Activated CD8-positive, alpha-beta memory T cell treated with anti-CD3 and anti-CD28 coated beads, Interleukin-2, amount 50 U/mL, for 24 hours (primary cell): ENCODE results near the gene GSG1L2.

Experiments
- DNase-seq: peaks from one replicate; pipeline ENCODE4 v3.0.0-alpha.2; 2020; ENCODE audit errors: extremely low read depth

The GSG1L2 gene

GRCh38 chr17:9824797-9825338 lies 3.0 kb upstream of the GSG1L2 start:
- no peak for DNase-seq

GRCh38 chr17:9824094-9824493 lies 2.2 kb upstream of the GSG1L2 start:
- DNase-seq, result no peak

GRCh38 chr17:9820448-9820847 lies 1.4 kb downstream of the GSG1L2 start:
- DNase-seq, result no peak

DNA sequence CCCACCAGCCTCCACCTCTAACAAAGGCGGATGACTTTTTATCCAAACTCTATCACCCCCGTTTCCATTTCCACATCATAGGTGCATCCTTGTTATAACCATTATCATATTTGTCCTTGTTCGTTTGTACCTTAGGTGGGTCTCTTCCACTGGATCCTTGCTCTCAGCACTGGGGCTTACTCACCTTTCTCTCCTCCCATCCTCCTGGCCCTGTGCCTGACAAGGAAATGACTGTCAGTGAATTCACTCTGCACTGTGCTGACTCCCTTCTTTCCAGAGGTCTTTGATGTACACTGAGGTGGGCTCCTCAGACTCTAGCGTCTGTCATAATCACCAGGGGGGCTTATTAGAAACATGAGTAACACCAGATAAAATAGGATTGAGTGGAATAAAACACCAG lies 3.1 kb downstream of the GSG1L2 start:
- no peak for DNase-seq

- no peak for DNase-seq
Measured at GRCh38 chr17:9817086-9817485, 4.8 kb downstream of the GSG1L2 start.

DNA sequence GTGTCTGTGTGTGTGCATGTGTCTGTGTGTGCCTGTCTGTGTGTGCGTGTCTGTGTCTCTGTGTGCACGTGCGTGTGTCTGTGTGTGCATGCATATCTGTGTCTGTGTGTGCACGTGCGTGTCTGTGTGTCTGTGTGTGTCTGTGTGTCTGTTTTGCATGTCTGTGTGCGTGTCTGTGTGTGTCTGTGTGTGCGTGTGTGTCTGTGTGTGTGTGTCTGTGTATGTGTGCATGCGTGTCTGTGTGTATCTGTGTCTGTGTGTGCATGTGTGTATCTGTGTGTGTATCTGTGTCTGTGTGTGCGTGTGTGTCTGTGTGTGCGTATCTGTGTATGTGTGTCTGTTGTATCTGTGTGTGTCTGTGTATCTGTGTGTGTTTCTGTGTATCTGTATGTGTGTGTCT lies 5.4 kb downstream of the GSG1L2 start:
- DNase-seq, result no peak

- no peak for DNase-seq
Measured at GRCh38 chr17:9814337-9814945, 7.4 kb downstream of the GSG1L2 start.

- no peak for DNase-seq
Measured at GRCh38 chr17:9813166-9813565, 8.7 kb downstream of the GSG1L2 start.

GRCh38 chr17:9811537-9811936 lies 10.3 kb downstream of the GSG1L2 start:
- DNase-seq, result no peak

- DNase-seq, result no peak
Measured at GRCh38 chr17:9811086-9811485, 10.8 kb downstream of the GSG1L2 start.

GRCh38 chr17:9810100-9810949 lies 11.6 kb downstream of the GSG1L2 start:
- DNase-seq, result no peak

DNA sequence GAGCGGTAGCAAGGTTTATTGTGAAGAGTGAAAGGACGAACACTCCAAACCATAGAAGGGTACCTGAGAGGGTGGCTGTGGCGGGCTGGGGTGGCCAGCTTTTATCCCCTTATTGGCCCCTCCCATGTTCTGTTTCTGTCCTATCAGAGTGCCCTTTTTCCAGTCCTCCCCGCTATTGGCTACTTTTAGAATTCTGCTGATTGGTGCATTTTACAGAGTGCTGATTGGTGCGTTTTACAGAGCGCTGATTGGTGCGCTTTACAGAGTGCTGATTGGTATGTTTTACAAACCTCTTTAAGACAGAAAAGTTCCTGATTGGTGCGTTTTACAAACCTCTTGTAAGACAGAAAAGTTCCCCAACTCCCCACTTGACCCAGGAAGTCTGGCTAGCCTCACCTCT lies 12.5 kb downstream of the GSG1L2 start:
- no peak for DNase-seq

- DNase-seq, result no peak
Measured at GRCh38 chr17:9806699-9807098, 15.2 kb downstream of the GSG1L2 start.

DNA sequence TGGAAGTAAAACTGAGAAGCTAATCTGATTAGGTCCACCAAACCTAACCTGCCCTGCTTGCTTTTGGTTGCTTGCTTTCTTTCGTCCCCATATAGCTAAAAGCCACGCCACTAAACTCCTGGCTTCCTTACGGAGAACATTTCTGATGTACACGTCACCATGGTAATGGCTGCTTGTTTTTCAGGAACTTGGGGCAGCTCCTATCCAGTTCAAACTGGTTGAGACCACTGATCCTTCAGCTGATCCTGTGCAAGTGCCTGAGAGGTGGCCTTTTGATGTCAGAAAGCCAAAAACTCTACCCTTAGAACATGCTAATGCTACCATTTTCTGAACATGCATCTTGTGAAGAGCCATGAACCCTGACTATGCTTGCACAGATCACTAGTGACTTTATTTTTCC lies 16.1 kb downstream of the GSG1L2 start:
- DNase-seq, result no peak

GRCh38 chr17:9802697-9803096 lies 19.2 kb downstream of the GSG1L2 start:
- no peak for DNase-seq

GRCh38 chr17:9802294-9802693 lies 19.6 kb downstream of the GSG1L2 start:
- DNase-seq, result no peak

- DNase-seq, result no peak
Measured at GRCh38 chr17:9801505-9801904, 20.4 kb downstream of the GSG1L2 start.

- no peak for DNase-seq
Measured at GRCh38 chr17:9798724-9799123, 23.2 kb downstream of the GSG1L2 start.

GRCh38 chr17:9798008-9798407 lies 23.9 kb downstream of the GSG1L2 start:
- DNase-seq, result no peak

DNA sequence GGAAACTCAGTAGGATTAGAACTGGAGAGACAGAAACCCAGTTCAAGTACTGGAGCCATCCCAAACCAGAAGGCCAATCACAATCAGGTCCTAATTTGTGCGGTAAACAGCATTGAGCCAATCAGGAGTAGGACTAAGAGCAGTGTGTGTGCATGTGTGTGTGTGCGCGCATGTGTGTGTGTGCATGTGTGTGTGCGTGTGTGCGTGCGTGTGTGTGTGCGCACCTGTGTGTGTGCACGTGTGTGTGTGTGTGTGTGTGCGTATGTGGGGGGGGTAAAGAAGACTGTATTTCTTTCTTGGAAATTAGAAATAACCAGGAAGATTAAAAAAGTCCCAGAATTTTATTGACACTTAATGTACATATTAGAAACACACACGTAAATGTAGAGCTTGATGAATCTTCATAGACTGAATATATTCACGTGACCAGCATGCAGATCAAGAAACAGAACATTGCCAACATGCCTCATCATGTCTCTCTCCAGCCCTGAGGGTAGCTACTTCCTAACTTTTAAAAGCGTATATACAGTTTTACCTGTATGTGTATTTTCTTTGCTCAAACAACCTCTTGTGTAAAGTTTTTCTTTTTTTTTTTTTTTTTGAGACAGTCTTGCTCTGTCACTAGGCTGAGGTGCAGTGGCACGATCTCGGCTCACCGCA lies 29.6 kb downstream of the GSG1L2 start:
- DNase-seq, result no peak

DNA sequence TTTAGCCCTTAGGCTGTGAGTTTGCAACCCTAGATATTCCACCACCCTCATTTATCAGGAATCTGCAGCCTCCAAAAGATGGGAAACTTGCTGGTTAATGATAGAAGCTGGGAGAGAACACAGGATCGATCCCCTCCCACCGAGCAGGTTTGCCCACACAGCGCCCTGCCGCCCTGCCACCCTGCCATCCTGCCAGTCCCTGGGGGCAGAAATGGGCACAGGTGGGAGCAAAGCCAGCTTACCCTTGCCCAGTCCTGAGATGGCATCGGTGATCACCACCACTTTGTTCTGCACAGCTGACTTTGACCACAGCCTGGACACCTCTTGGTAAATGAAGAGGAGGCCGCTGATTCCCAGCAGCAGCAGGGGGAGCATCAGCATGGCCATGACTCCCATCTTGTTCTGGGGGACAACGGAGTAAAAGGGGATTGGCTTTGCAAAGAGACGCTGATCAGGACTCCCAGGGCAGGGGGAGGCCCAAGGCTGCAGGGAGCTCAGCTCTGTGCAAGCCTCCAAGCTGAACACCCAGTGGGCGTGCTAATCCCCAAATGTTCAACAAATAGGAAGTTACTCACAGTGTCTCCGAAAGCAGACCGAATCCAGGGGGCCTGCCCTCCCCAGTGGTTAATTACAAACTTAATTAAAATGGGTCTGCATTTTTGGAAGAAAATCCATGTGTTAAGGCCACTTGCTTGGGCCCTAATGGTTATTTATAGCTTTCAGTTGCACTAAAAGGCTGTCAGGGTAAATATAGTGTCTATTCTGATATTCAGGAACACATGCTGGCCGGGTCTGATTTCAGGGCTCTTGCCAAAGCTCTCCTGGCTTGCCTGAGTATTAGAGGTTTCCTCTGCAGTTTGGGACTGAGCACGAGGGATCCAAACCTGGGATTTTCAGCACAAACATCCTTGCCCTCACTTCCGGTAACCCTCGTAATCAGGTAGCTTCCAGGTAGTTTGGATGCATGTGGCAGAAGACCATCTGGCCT lies 30.7 kb downstream of the GSG1L2 start, which contains the start of gene DHRS7C:
TSS of gene DHRS7C (minus strand) at position 704 of the 988 bp plus-strand sequence. CDS start at position 396, 308 bp downstream.
- DNase-seq, result no peak
